ENCODE measurements around the gene PRKCH.
"Not testable (repeated sequence)": the region's sequence is repeated elsewhere in the genome, so short reads cannot be mapped to it uniquely, and the experiment has no call there.

PRKCH gene

GRCh38 chr14:61308701-61309100 lies 12.7 kb upstream of the PRKCH start:
- DNase-seq, result not testable (repeated sequence)

- no peak for DNase-seq
These were observed 6.1 kb upstream of the PRKCH start for GRCh38 chr14:61315313-61315712.

- no peak for DNase-seq
These were observed 2.3 kb upstream of the PRKCH start for GRCh38 chr14:61319086-61319485.

GRCh38 chr14:61319706-61320105 lies 1.7 kb upstream of the PRKCH start:
- no peak for DNase-seq

GRCh38 chr14:61320170-61320569 lies 1.2 kb upstream of the PRKCH start:
- DNase-seq, result not testable (repeated sequence)

- no peak for DNase-seq
These were observed 484 bp upstream of the PRKCH start for GRCh38 chr14:61320806-61321384.

- DNase-seq, result peak; percentile 52
These were observed 826 bp downstream of the PRKCH start for GRCh38 chr14:61322011-61322798.

GRCh38 chr14:61322799-61323290 lies 1.5 kb downstream of the PRKCH start:
- peak; percentile 33 for DNase-seq

GRCh38 chr14:61323970-61324369 lies 2.6 kb downstream of the PRKCH start:
- DNase-seq, result no peak

- no peak for DNase-seq
These were observed 3.8 kb downstream of the PRKCH start for GRCh38 chr14:61325166-61325565.

GRCh38 chr14:61326146-61326545 lies 4.8 kb downstream of the PRKCH start:
- DNase-seq, result no peak

GRCh38 chr14:61326847-61327246 lies 5.5 kb downstream of the PRKCH start:
- DNase-seq, result no peak

- no peak for DNase-seq
These were observed 7.4 kb downstream of the PRKCH start for GRCh38 chr14:61328626-61329262.

- DNase-seq, result no peak
These were observed 8.2 kb downstream of the PRKCH start for GRCh38 chr14:61329478-61330051.

GRCh38 chr14:61330511-61330910 lies 9.1 kb downstream of the PRKCH start:
- no peak for DNase-seq

GRCh38 chr14:61331992-61332657 lies 10.7 kb downstream of the PRKCH start:
- DNase-seq, result no peak

- DNase-seq, result no peak
These were observed 11.3 kb downstream of the PRKCH start for GRCh38 chr14:61332658-61333029.

- no peak for DNase-seq
These were observed 11.7 kb downstream of the PRKCH start for GRCh38 chr14:61333087-61333486.

GRCh38 chr14:61334197-61334701 lies 12.9 kb downstream of the PRKCH start:
- peak; percentile 21 for DNase-seq

- DNase-seq, result no peak
These were observed 13.7 kb downstream of the PRKCH start for GRCh38 chr14:61335049-61335448.

- no peak for DNase-seq
These were observed 14.4 kb downstream of the PRKCH start for GRCh38 chr14:61335671-61336275.

GRCh38 chr14:61337893-61338292 lies 16.5 kb downstream of the PRKCH start:
- DNase-seq, result peak; percentile 48

Measured in stimulated activated CD4-positive, alpha-beta T cell treated with anti-CD3 and anti-CD28 coated beads, Interleukin-4, amount 100 ng/mL, for 1 hour (primary cell).